Suprapubic skin (tissue), 3 donors: ENCODE results near the gene CRELD1.
A peak's percentile ranks its signal among the peaks of the same experiment; 100 is the strongest.

Source experiments
- CTCF ChIP-seq, 2 donors: fragments of 200-600 bp in 1 of 2; fragments of 450-650 bp in 1 of 2; sonication (generic) in 1 of 2; IDR thresholded peaks; one replicate each; pipeline ENCODE4 v1.5.1; 2016 to 2019; ENCODE audit warnings: antibody characterized with exemption in 2 of 2, mild to moderate bottlenecking in 1 of 2, moderate library complexity in 1 of 2
- POLR2AphosphoS5 ChIP-seq, 3 donors: sonication (generic); formaldehyde crosslinking; IDR thresholded peaks; one replicate each; pipeline ENCODE4 v1.6.1; 2017; ENCODE audit warnings: antibody characterized with exemption in 3 of 3

GRCh38 chr3:9915254-9916141, 18.1 kb upstream of the CRELD1 start:
- TF ChIP-seq CTCF (IDR thresholded peaks at IDR 0.05) = peak in 1 of 2 donors; percentile 42
- TF ChIP-seq POLR2AphosphoS5 (IDR thresholded peaks at IDR 0.05) = no peak
